Activated CD4-positive, alpha-beta memory T cell treated with anti-CD3 and anti-CD28 coated beads for 36 hours (primary cell): ENCODE results near the gene SUN2. TPM values are rescaled to one million over a fixed set of nuclear protein-coding genes. Genes with fewer than 3 reads are reported as not detected.

Experiments used
- CTCF ChIA-PET: fragments of 350-600 bp; sonication (Branson Sonifier 250); formaldehyde crosslinking; loops from one replicate; lab custom pipeline; 2021; ENCODE audit warnings: antibody characterized with exemption, inconsistent platforms; lab: Charles Lee
- POLR2A ChIA-PET: fragments of 350-600 bp; sonication (Branson Sonifier 250); formaldehyde crosslinking; loops from one replicate; lab custom pipeline; 2021; ENCODE audit warnings: antibody characterized with exemption; lab: Charles Lee
- DNase-seq: peaks from one replicate; pipeline ENCODE4 v3.0.0-alpha.2; 2020
- H3K27ac Mint-ChIP-seq: one replicate; pipeline ENCODE4 v1.8.0; 2021; ENCODE audit warnings: mixed read lengths
- H3K27me3 Mint-ChIP-seq: one replicate; pipeline ENCODE4 v1.8.0; 2021; ENCODE audit warnings: mixed read lengths
- H3K36me3 Mint-ChIP-seq: one replicate; pipeline ENCODE4 v1.8.0; 2021; ENCODE audit warnings: mixed read lengths
- H3K4me1 Mint-ChIP-seq: one replicate; pipeline ENCODE4 v1.8.0; 2021; ENCODE audit warnings: low read depth, mixed read lengths
- H3K4me3 Mint-ChIP-seq: one replicate; pipeline ENCODE4 v1.8.0; 2021; ENCODE audit warnings: mild to moderate bottlenecking, mixed read lengths
- H3K9me3 Mint-ChIP-seq: one replicate; pipeline ENCODE4 v1.8.0; 2021; ENCODE audit warnings: mixed read lengths
- intact Hi-C: fragments of 100-400 bp; cut with micrococcal nuclease; formaldehyde crosslinking; loops from one replicate; pipeline ENCODE4 v1.15.1; 2023
- total RNA-seq, 2 experiments: library from RNA; stranded (reverse); gene quantifications; one replicate each; pipeline ENCODE4 v1.2.3, GENCODE V29; 2021

SUN2 gene
- total RNA-seq, 2 experiments from 2014 or later: 159 to 168 TPM

DNA sequence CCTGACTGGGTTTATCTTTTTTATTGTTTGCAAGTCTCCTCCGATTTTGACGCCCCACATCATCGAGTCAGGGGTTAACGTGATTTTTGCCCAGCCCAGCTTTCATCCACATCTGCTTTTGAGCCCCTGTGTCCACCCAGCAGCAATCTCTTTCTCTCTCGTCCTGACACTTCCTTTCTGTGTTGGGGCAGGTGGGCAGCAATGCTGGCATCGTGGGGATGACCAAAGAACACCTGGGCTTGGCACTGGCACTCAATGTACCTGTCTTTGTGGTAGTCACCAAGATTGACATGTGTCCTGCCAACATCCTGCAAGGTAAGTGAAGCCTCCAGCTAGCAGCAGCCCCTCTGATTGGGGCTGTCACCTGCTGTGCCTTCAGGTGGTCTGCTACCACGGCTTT, 34.2 kb downstream of the SUN2 start:
- CTCF ChIA-PET: interaction anchor here (0.9 to 4.0 kb wide), 3 partner anchors 12 to 669 kb away, joined by 5 to 33 read pairs (median 5); partner anchors contain the start of gene GTPBP1
- H3K4me1 Mint-ChIP-seq: peaks cover 4% of the 10 kb centered on the region
- H3K9me3 Mint-ChIP-seq: no peaks in the 10 kb centered on the region
- intact Hi-C loops: no loop called here
- H3K27ac Mint-ChIP-seq: no peak overlapping the region
- H3K4me3 Mint-ChIP-seq: no peak overlapping the region
- POLR2A ChIA-PET: interaction anchor here (0.7 kb wide), 1 partner anchor 14 kb away, joined by 3 read pairs; no protein-coding TSS in a partner anchor
- no peak for DNase-seq
- H3K27me3 Mint-ChIP-seq: no peaks in the 10 kb centered on the region
- peaks cover 53% of the 10 kb centered on the region for H3K36me3 Mint-ChIP-seq

DNA sequence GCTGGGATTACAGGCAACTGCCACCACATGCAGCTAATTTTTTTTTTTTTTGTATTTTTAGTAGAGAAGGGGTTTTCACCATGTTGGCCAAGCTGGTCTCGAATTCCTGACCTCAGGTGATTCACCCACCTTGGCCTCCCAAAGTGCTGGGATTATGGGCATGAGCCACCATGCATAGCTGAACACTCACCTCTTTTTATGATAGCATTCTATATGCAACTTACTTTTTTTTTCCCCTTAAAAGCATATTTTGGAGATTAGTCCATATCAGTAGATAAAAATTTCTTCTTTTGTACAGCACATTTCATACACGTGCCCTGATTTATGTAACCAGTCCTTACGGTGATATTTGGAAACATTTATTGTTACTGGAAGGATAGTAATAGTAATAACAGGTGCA, 35.4 kb downstream of the SUN2 start:
- Mint-ChIP-seq H3K36me3 (peaks cover 48% of the 10 kb centered on the region), H3K27me3 (no peaks in the 10 kb centered on the region), H3K4me1 (peaks cover 4% of the 10 kb centered on the region), H3K4me3 (no peak overlapping the region), H3K27ac (no peak overlapping the region), H3K9me3 (no peaks in the 10 kb centered on the region)
- intact Hi-C loops: no loop called here
- DNase-seq: no peak
- ChIA-PET POLR2A (no interaction called here), CTCF (interaction anchor here (1.4 kb wide), 1 partner anchor 13 kb away, joined by 3 read pairs; no protein-coding TSS in a partner anchor)

DNA sequence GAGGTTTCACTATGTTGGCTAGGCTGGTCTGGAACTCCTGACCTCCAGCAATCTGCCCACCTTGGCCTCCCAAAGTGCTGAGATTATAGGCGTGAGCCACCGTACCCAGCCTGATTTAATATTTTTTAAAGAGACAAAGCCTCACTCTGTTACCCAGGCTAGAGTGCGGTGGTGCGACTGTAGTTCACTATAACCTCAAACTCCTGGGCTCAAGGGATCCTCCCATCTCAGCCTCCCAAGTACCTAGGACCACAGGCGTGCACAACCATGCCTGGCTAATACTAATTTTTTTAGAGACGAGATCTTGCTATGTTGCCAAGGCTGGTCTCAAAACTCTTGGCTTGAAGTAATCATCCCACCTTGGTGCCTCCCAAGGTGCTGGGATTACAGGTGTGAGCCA, 36.6 kb downstream of the SUN2 start:
- no peaks in the 10 kb centered on the region for H3K9me3 Mint-ChIP-seq
- intact Hi-C loops: no loop called here
- no peaks in the 10 kb centered on the region for H3K27me3 Mint-ChIP-seq
- H3K4me3 Mint-ChIP-seq: no peak overlapping the region
- CTCF ChIA-PET: interaction anchor here (1.4 kb wide), 1 partner anchor 14 kb away, joined by 3 read pairs; no protein-coding TSS in a partner anchor
- peaks cover 8% of the 10 kb centered on the region for H3K4me1 Mint-ChIP-seq
- H3K36me3 Mint-ChIP-seq: peaks cover 37% of the 10 kb centered on the region
- DNase-seq: no peak
- H3K27ac Mint-ChIP-seq: no peak overlapping the region
- POLR2A ChIA-PET: no interaction called here

DNA sequence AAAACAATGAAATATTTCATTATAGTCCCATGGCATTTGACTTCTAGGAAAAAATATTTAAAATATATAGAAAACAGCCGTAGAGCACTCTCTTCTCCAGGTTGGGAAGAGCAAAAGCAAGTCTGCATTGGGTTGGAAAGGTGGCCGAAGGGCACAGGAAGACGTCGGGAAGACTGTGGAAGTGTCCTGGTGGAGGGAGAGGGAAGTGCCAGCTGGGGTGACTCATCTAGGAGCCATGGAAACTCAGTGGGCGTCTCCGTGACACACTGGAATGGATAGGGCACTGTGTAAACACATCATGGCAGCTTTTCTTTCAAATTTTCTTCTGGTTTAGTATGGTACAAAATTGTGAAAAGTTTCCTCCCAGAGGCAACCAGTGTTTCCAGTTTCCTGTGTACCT, 37.4 kb downstream of the SUN2 start:
- Mint-ChIP-seq H3K9me3 (no peaks in the 10 kb centered on the region), H3K27ac (peak overlapping the region; percentile 9), H3K4me3 (no peak overlapping the region), H3K36me3 (peaks cover 39% of the 10 kb centered on the region), H3K4me1 (peaks cover 15% of the 10 kb centered on the region), H3K27me3 (no peaks in the 10 kb centered on the region)
- CTCF ChIA-PET: interaction anchor here (1.7 kb wide), 1 partner anchor 15 kb away, joined by 7 read pairs; no protein-coding TSS in a partner anchor
- DNase-seq: no peak
- POLR2A ChIA-PET: interaction anchor here (0.9 kb wide), 1 partner anchor 8 kb away, joined by 3 read pairs; no protein-coding TSS in a partner anchor
- intact Hi-C loops: no loop called here

GRCh38 chr22:38717244-38717643, 38.6 kb downstream of the SUN2 start:
- Mint-ChIP-seq H3K36me3 (peaks cover 36% of the 10 kb centered on the region), H3K9me3 (no peaks in the 10 kb centered on the region)
- POLR2A ChIA-PET: no interaction called here

DNA sequence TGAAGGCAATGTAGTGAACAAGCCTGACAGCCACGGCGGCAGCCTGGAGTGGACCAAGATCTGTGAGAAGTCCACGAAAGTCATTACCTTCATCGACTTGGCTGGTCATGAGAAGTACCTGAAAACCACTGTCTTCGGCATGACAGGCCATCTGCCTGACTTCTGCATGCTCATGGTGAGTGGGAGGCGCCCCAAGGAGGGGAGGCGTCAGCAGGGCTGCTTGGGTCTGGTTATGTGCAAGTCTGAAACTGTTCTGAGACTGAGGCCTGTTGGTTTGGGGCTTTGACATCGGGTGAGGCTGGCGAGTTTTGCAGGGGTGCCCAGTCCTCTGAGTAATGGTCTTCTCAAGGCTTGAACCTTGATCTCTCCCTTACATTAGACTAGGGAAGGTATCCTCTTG, 39.0 kb downstream of the SUN2 start:
- no peak overlapping the region for H3K27ac Mint-ChIP-seq
- no peak overlapping the region for H3K4me3 Mint-ChIP-seq
- intact Hi-C loops: no loop called here
- peaks cover 30% of the 10 kb centered on the region for H3K4me1 Mint-ChIP-seq
- no peaks in the 10 kb centered on the region for H3K9me3 Mint-ChIP-seq
- H3K27me3 Mint-ChIP-seq: no peaks in the 10 kb centered on the region
- CTCF ChIA-PET: interaction anchor here (1.1 to 1.7 kb wide), 3 partner anchors 8 to 17 kb away, joined by 3 to 7 read pairs (median 4); no protein-coding TSS in a partner anchor
- POLR2A ChIA-PET: no interaction called here
- no peak for DNase-seq
- peaks cover 36% of the 10 kb centered on the region for H3K36me3 Mint-ChIP-seq

More at GRCh38 chr22:38717244-38717643, 38.6 kb downstream of the SUN2 start:
- no peak for DNase-seq
- H3K27ac Mint-ChIP-seq: no peak overlapping the region
- no peaks in the 10 kb centered on the region for H3K27me3 Mint-ChIP-seq
- no peak overlapping the region for H3K4me3 Mint-ChIP-seq
- peaks cover 26% of the 10 kb centered on the region for H3K4me1 Mint-ChIP-seq
- CTCF ChIA-PET: interaction anchor here (1.1 to 1.7 kb wide), 2 partner anchors 10 to 16 kb away, joined by 3 to 7 read pairs; no protein-coding TSS in a partner anchor
- intact Hi-C loops: no loop called here

DNA sequence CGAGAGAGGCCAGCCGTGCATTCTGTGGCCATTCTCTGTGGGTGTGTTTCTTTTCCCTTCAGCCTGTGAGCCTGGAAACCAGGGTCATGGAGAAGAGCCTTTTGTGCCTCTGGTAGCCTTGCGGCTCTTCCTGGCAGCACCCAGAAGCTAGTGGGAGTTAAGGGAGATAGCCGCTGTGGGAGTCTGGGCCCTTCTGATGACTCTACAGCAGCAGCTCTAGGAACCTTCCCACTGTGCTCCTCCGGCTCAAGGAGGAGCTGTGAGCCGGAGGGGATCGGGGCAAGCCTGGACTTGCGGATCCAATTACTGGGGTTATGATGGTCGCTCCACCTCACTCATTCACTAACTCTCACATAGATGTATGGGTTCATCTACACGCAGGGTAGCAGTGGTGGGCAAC, 39.5 kb downstream of the SUN2 start:
- Mint-ChIP-seq H3K4me3 (no peak overlapping the region), H3K36me3 (peaks cover 32% of the 10 kb centered on the region), H3K4me1 (peaks cover 30% of the 10 kb centered on the region), H3K27ac (no peak overlapping the region), H3K9me3 (no peaks in the 10 kb centered on the region), H3K27me3 (no peaks in the 10 kb centered on the region)
- POLR2A ChIA-PET: no interaction called here
- CTCF ChIA-PET: interaction anchor here (1.4 kb wide), 1 partner anchor 9 kb away, joined by 4 read pairs; no protein-coding TSS in a partner anchor
- no peak for DNase-seq
- intact Hi-C loops: no loop called here

DNA sequence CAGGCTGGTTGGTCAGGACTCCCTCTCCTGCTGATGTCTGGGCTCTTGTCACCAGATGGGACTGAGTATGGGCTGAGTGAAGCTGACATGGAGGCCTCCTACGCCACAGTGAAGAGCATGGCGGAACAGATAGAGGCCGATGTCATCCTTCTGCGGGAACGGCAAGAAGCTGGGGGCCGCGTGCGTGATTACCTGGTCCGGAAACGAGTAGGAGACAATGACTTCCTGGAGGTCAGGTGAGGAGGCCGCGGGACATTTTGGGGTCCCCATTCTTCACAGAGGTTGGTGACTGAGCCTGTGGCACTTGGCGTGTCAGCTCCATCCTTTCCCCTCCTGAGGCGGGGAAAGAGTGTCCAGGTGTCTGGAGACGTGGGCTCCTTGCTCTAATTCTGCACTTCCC, 39.9 kb downstream of the SUN2 start:
- peaks cover 33% of the 10 kb centered on the region for H3K36me3 Mint-ChIP-seq
- CTCF ChIA-PET: interaction anchor here (1.4 kb wide), 1 partner anchor 9 kb away, joined by 4 read pairs; no protein-coding TSS in a partner anchor
- peaks cover 35% of the 10 kb centered on the region for H3K4me1 Mint-ChIP-seq
- no peaks in the 10 kb centered on the region for H3K9me3 Mint-ChIP-seq
- intact Hi-C loops: no loop called here
- no peak for DNase-seq
- no peaks in the 10 kb centered on the region for H3K27me3 Mint-ChIP-seq
- H3K4me3 Mint-ChIP-seq: no peak overlapping the region
- H3K27ac Mint-ChIP-seq: no peak overlapping the region
- POLR2A ChIA-PET: interaction anchor here (0.6 to 1.7 kb wide), 2 partner anchors 10 to 18 kb away, joined by 3 to 4 read pairs; partner anchors contain the start of gene GTPBP1

GRCh38 chr22:38715176-38715764, 40.5 kb downstream of the SUN2 start:
- DNase-seq: no peak
- intact Hi-C loops: no loop called here
- H3K36me3 Mint-ChIP-seq: peaks cover 37% of the 10 kb centered on the region
- H3K4me1 Mint-ChIP-seq: peaks cover 40% of the 10 kb centered on the region
- no peak overlapping the region for H3K4me3 Mint-ChIP-seq
- ChIA-PET CTCF (interaction anchor here (0.6 to 1.4 kb wide), 5 partner anchors 10 to 1079 kb away, joined by 3 to 7 read pairs (median 4); no protein-coding TSS in a partner anchor), POLR2A (interaction anchor here (0.6 to 1.7 kb wide), 2 partner anchors 9 to 19 kb away, joined by 3 to 4 read pairs; partner anchors contain the start of gene GTPBP1)
- H3K27me3 Mint-ChIP-seq: no peaks in the 10 kb centered on the region
- H3K27ac Mint-ChIP-seq: no peak overlapping the region
- H3K9me3 Mint-ChIP-seq: no peaks in the 10 kb centered on the region

GRCh38 chr22:38713921-38714320, 41.9 kb downstream of the SUN2 start:
- Mint-ChIP-seq H3K4me3 (no peak overlapping the region), H3K27ac (peak overlapping the region; percentile 57), H3K36me3 (peaks cover 43% of the 10 kb centered on the region), H3K9me3 (no peaks in the 10 kb centered on the region), H3K27me3 (no peaks in the 10 kb centered on the region), H3K4me1 (peaks cover 48% of the 10 kb centered on the region)
- POLR2A ChIA-PET: interaction anchor here (1.7 kb wide), 1 partner anchor 20 kb away, joined by 4 read pairs; no protein-coding TSS in a partner anchor
- DNase-seq: no peak
- intact Hi-C loops: no loop called here
- CTCF ChIA-PET: interaction anchor here (1.3 kb wide), 1 partner anchor 11 kb away, joined by 7 read pairs; no protein-coding TSS in a partner anchor

GRCh38 chr22:38712486-38713207, 43.2 kb downstream of the SUN2 start:
- CTCF ChIA-PET: interaction anchor here (1.6 kb wide), 1 partner anchor 12 kb away, joined by 5 read pairs; no protein-coding TSS in a partner anchor
- no peaks in the 10 kb centered on the region for H3K27me3 Mint-ChIP-seq
- no peak for DNase-seq
- H3K4me1 Mint-ChIP-seq: peaks cover 56% of the 10 kb centered on the region
- no peak overlapping the region for H3K27ac Mint-ChIP-seq
- intact Hi-C loops: no loop called here
- peaks cover 45% of the 10 kb centered on the region for H3K36me3 Mint-ChIP-seq
- POLR2A ChIA-PET: interaction anchor here (0.7 kb wide), 1 partner anchor 53 kb away, joined by 3 read pairs; no protein-coding TSS in a partner anchor
- no peaks in the 10 kb centered on the region for H3K9me3 Mint-ChIP-seq
- no peak overlapping the region for H3K4me3 Mint-ChIP-seq
